Panc1 (cell line): ENCODE measurements around the gene LPAR3. TPM values are rescaled to one million over a fixed set of nuclear protein-coding genes. Genes with fewer than 3 reads are reported as not detected.

Experiments used
- ATAC-seq: fragments of 200-7000 bp; cut with Tn5 transposase; 2 replicates; pipeline ENCODE4 v1.9.1; 2020; ENCODE audit warnings: mild to moderate bottlenecking, moderate library complexity
- BruUV-seq: library from RNA; stranded (reverse); fragments of 400-500 nt; replicated peaks from 2 replicates; lab custom pipeline; 2021; lab: Mats Ljungman, UMichigan
- CTCF ChIA-PET: fragments of 300-600 bp; sonication (Branson Sonifier 250); formaldehyde crosslinking; loops from one replicate; lab custom pipeline; 2022; ENCODE audit warnings: antibody characterized with exemption; lab: Charles Lee
- POLR2A ChIA-PET: fragments of 300-600 bp; sonication (Branson Sonifier 250); formaldehyde crosslinking; loops from one replicate; lab custom pipeline; 2022; ENCODE audit warnings: antibody characterized with exemption; lab: Charles Lee
- DNase-seq: peaks from one replicate; pipeline ENCODE4 v3.0.0-alpha.2; 2010; ENCODE audit warnings: low read depth, low spot score
- H3K27ac ChIP-seq: 2 replicates; pipeline ENCODE4 v1.5.1; 2011; ENCODE audit warnings: mild to moderate bottlenecking, low read length, inconsistent platforms
- H3K27me3 ChIP-seq: fragments of 200-500 bp; sonication (Bioruptor generic); 2 replicates; pipeline ENCODE4 v1.6.0; 2014; ENCODE audit warnings: low read length, inconsistent platforms; ENCODE audit not compliant: control insufficient read depth, insufficient read depth
- H3K36me3 ChIP-seq: fragments of 200-500 bp; sonication (Bioruptor generic); 2 replicates; pipeline ENCODE4 v1.5.1; 2014; ENCODE audit warnings: inconsistent platforms, mild to moderate bottlenecking, low read length, moderate library complexity; ENCODE audit not compliant: control insufficient read depth, insufficient read depth
- H3K4me1 ChIP-seq: 2 replicates; pipeline ENCODE4 v1.5.1; 2011; ENCODE audit warnings: inconsistent platforms, mild to moderate bottlenecking, low read length, moderate library complexity; ENCODE audit not compliant: control insufficient read depth, insufficient read depth
- H3K4me3 ChIP-seq, 2 experiments: 2 replicates each; pipeline ENCODE4 v1.5.1; 2011 to 2012; ENCODE audit warnings: low read depth in 2 of 2, low read length in 2 of 2, mild to moderate bottlenecking in 2 of 2, inconsistent platforms in 1 of 2, moderate library complexity in 1 of 2
- H3K9me3 ChIP-seq: fragments of 200-500 bp; sonication (Bioruptor generic); 2 replicates; pipeline ENCODE4 v1.5.1; 2014; ENCODE audit warnings: low read depth, mild to moderate bottlenecking, inconsistent platforms, low read length, moderate library complexity; ENCODE audit not compliant: control insufficient read depth, insufficient read depth
- POLR2AphosphoS5 ChIP-seq: IDR thresholded peaks from 2 replicates; pipeline ENCODE4 v1.6.1; 2012; ENCODE audit warnings: mild to moderate bottlenecking, low read depth, low read length, moderate library complexity
- SIN3A ChIP-seq: IDR thresholded peaks from 2 replicates; pipeline ENCODE4 v1.6.1; 2012; ENCODE audit warnings: low read depth, mild to moderate bottlenecking, low read length, moderate library complexity, borderline replicate concordance; ENCODE audit not compliant: insufficient read depth
- TCF7L2 ChIP-seq: IDR thresholded peaks from 2 replicates; pipeline ENCODE4 v1.6.1; 2011; ENCODE audit warnings: mild to moderate bottlenecking, low read depth, low read length, inconsistent platforms
- in situ Hi-C: cut with HindIII; loops from 2 replicates; pipeline ENCODE4 v1.10.0; 2016; ENCODE audit warnings: low sequenced_read_pairs, low pct_unique_long_range_greater_than_20kb
- intact Hi-C: fragments of 100-400 bp; cut with micrococcal nuclease; formaldehyde crosslinking; loops from one replicate; pipeline ENCODE4 v1.10.0; 2022; ENCODE audit not compliant: unreplicated experiment
- total RNA-seq: library from RNA; stranded (reverse); gene quantifications from one replicate; pipeline ENCODE4 v1.2.1, GENCODE V29; 2021; ENCODE audit not compliant: unreplicated experiment
- TF ChIP-seq, protein P1 (sequence below): fragments of 450-650 bp; IDR thresholded peaks from 2 replicates; pipeline ENCODE4 v1.5.1; 2017; ENCODE audit warnings: mild to moderate bottlenecking
- TF ChIP-seq, protein P2 (sequence below), 2 experiments: IDR thresholded peaks; 2 replicates each; pipeline ENCODE4 v1.6.1; 2011 to 2012; ENCODE audit warnings: low read depth in 2 of 2, control low read depth in 1 of 2, low read length in 1 of 2, mild to moderate bottlenecking in 1 of 2, moderate library complexity in 1 of 2; ENCODE audit not compliant: insufficient read depth in 1 of 2

Gene LPAR3
- total RNA-seq, 1 experiment from 2014 or later: 6.3 TPM

GRCh38 chr1:84762664-84763063 is 130.3 kb downstream of the LPAR3 start:
- POLR2A ChIA-PET: no interaction called here
- in situ Hi-C loops: no loop called here
- CTCF ChIA-PET: interaction anchor here (0.8 kb wide), 1 partner anchor 9 kb away, joined by 3 read pairs; no protein-coding TSS in a partner anchor

More at GRCh38 chr1:84762664-84763063, 130.3 kb downstream of the LPAR3 start:
- no peak for DNase-seq
- H3K27ac ChIP-seq: no peak overlapping the region
- H3K4me3 ChIP-seq: no peak overlapping the region
- ATAC-seq: no peak
- TF ChIP-seq TCF7L2: no peak
- TF ChIP-seq, protein P1, sequence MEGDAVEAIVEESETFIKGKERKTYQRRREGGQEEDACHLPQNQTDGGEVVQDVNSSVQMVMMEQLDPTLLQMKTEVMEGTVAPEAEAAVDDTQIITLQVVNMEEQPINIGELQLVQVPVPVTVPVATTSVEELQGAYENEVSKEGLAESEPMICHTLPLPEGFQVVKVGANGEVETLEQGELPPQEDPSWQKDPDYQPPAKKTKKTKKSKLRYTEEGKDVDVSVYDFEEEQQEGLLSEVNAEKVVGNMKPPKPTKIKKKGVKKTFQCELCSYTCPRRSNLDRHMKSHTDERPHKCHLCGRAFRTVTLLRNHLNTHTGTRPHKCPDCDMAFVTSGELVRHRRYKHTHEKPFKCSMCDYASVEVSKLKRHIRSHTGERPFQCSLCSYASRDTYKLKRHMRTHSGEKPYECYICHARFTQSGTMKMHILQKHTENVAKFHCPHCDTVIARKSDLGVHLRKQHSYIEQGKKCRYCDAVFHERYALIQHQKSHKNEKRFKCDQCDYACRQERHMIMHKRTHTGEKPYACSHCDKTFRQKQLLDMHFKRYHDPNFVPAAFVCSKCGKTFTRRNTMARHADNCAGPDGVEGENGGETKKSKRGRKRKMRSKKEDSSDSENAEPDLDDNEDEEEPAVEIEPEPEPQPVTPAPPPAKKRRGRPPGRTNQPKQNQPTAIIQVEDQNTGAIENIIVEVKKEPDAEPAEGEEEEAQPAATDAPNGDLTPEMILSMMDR: no peak
- no peak for TF ChIP-seq SIN3A
- TF ChIP-seq, protein P2, sequence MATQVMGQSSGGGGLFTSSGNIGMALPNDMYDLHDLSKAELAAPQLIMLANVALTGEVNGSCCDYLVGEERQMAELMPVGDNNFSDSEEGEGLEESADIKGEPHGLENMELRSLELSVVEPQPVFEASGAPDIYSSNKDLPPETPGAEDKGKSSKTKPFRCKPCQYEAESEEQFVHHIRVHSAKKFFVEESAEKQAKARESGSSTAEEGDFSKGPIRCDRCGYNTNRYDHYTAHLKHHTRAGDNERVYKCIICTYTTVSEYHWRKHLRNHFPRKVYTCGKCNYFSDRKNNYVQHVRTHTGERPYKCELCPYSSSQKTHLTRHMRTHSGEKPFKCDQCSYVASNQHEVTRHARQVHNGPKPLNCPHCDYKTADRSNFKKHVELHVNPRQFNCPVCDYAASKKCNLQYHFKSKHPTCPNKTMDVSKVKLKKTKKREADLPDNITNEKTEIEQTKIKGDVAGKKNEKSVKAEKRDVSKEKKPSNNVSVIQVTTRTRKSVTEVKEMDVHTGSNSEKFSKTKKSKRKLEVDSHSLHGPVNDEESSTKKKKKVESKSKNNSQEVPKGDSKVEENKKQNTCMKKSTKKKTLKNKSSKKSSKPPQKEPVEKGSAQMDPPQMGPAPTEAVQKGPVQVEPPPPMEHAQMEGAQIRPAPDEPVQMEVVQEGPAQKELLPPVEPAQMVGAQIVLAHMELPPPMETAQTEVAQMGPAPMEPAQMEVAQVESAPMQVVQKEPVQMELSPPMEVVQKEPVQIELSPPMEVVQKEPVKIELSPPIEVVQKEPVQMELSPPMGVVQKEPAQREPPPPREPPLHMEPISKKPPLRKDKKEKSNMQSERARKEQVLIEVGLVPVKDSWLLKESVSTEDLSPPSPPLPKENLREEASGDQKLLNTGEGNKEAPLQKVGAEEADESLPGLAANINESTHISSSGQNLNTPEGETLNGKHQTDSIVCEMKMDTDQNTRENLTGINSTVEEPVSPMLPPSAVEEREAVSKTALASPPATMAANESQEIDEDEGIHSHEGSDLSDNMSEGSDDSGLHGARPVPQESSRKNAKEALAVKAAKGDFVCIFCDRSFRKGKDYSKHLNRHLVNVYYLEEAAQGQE (IDR thresholded peaks at IDR 0.05; ENCODE audit: insufficient read depth in 1 of 2, low read depth in 2 of 2, low read length in 1 of 2): no peak
- no peak for TF ChIP-seq POLR2AphosphoS5
- peaks cover 14% of the 10 kb centered on the region for H3K27me3 ChIP-seq
- peaks cover 3% of the 10 kb centered on the region; the same call in 1 of the 2 replicates for H3K4me1 ChIP-seq
- intact Hi-C loops: loop anchor here (10.0 kb wide), 1 partner anchor 618 kb away; the partner anchor contains the start of gene PRKACB
- H3K9me3 ChIP-seq: no peaks in the 10 kb centered on the region
- BruUV-seq: no TSS peak
- H3K36me3 ChIP-seq: no peaks in the 10 kb centered on the region

Other genes starting within 250 kb of the LPAR3 start
- gene SSX2IP, start 202.7 kb downstream of the LPAR3 start, total RNA-seq: 81.8 TPM
- gene MCOLN2, start 103.9 kb upstream of the LPAR3 start, total RNA-seq: 22.5 TPM
- gene MCOLN3, start 155.3 kb upstream of the LPAR3 start, total RNA-seq: 14.2 TPM